NCI-H128 (cell line): Measurements from ENCODE around the gene PDIK1L.

Experiments used
- DNase-seq: peaks from one replicate; lab custom pipeline; 2025; ENCODE audit not compliant: unreplicated experiment; lab: John Stamatoyannopoulos, UW

Gene PDIK1L

DNA sequence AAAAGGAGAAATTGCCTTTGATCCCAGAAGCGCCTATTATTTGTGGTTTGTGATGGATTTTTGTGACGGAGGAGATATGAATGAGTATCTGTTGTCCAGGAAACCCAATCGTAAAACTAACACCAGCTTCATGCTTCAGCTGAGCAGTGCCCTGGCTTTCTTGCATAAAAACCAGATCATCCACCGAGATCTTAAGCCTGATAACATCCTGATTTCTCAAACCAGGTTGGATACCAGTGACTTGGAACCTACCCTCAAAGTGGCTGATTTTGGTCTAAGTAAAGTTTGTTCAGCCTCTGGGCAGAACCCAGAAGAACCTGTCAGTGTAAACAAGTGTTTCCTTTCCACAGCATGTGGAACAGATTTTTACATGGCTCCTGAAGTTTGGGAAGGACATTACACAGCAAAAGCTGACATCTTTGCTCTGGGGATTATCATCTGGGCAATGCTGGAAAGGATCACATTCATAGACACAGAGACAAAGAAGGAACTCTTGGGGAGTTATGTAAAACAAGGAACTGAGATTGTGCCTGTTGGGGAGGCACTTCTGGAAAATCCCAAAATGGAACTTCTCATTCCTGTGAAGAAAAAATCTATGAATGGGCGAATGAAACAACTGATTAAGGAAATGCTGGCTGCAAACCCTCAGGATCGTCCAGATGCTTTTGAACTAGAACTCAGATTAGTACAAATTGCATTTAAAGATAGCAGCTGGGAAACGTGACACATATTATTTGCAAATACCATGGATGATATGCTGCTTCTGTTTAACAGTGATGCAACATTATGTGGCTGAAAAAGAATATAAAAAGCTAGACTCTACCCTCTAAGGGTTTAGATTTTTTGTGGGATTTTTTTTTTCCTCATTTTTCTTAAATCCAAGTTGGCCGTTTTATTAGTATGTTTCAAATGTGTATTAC, 10.5 kb downstream of the PDIK1L start:
- no peak for DNase-seq

- DNase-seq = no peak
Observed at GRCh38 chr1:26122988-26123973, 11.7 kb downstream of the PDIK1L start.

DNA sequence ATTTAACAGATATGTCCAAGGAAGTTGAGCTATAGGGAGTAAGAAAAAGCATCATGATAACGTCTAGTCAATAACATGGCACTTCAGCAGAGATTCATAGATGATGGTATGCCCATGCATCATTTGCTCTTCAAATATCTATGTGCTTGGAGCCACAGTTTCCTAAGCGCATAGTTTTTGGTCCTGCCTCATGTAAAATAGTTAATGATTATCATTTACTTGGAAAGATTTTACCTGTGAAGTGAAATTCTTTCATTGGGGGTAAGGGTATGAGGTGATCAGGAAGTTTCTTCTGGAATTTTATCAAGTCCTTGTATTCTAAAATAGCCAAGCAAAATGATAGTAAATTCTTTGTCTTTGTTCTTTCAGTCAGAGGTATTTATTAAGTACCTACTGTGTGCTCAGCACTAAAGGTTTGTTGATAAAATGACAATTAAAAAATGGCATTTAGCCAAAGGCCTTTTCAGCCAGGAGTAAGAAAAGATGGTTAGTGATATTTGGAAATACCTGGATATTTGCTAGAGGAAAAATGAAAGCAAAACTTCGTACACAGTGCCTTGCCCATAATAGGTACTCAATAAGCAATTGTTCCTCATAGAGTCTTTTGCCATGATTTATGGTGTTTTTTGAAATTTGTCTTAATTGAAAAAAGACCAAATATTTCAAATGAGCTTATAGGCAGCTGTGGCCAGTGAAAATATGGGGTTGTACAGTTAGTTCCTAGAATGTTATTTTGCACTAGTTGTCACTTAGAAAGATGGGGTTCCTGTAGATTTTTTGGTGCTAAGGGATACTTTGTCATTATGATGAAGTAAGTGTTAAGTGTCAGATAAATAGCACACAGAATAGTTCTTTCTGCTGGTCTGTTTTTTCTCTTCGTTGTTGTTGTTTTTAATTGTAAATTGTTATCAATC, 13.1 kb downstream of the PDIK1L start:
- no peak for DNase-seq

DNA sequence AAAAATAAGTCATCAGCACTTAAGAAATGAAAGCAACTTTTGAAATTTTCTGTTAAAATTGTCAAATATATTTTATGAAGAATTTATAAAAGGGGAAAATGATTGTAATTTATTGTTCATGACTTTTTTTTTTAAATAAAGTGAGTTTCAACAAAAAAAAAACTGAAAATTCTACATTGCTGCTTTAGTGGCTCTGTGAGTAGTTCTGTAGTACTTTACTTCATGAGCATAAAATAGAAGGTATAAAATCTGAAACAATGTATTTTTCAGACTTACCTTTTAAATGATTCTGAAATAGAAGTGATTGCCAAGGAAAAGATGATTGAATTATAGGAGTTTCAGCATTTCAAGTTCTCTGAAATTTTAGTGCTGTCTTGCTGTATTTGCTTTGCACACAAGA, 13.8 kb downstream of the PDIK1L start:
- DNase-seq = no peak

- DNase-seq = no peak
Observed at GRCh38 chr1:26125946-26126320, 14.3 kb downstream of the PDIK1L start.

GRCh38 chr1:26126321-26127084, 14.9 kb downstream of the PDIK1L start:
- peak; percentile 66 for DNase-seq

- DNase-seq = no peak
Observed at GRCh38 chr1:26127235-26128163, 15.9 kb downstream of the PDIK1L start.

DNA sequence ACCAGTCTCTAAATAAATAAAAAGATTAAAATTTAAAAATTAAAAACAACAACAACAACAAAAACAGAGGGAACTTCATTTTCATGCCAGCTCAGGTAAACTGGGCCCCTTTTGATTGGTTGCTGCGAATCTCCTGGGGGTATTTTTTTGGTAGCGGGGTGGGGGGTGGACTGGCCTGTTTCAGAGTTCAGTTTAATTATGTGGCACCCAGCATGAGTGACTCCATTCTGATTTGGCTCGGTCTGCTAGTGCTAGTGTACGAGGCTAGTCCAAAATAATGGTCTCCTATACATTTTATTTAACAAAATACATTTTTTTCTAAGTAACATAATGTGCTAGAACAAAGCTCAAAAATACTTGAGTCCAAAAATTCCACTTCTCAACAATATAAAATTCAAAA, 18.2 kb downstream of the PDIK1L start:
- no peak for DNase-seq

DNA sequence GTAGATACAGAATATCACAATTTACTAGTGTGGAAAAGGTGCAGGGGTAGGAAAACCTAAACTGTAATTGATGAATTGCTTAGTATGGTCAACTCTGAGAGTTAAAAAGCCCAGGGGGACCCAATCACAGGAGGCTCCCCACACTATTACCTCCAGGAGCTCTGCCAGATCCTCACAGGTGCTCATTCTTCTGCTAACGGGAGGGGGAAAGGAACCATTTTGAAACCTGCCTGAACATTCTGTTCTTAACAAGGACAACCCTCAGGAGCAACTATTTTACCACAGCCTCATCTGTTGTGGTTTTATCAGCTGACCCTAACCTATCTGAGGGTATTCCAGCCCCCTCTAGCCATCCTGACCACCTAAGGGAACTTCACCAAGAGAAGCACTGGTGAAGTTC, 19.1 kb downstream of the PDIK1L start:
- DNase-seq = no peak

- DNase-seq = no peak
Observed at GRCh38 chr1:26132128-26132833, 20.7 kb downstream of the PDIK1L start.

DNA sequence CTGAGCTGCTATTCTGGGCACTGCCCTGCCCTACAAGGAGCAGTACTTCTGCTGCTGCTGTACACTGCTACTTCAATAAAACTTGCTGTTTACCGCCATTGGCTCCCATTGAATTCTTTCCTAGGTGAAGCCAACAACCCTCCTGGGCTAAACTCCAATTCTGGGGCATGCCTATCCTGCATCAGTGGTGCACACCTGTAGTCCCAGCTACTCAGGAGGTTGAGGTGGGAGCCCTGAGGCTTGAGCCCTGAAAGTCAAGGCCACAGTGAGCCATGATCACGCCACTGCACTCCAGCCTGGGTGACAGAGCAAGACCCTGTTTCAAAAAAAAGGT, 21.2 kb downstream of the PDIK1L start:
- DNase-seq = no peak

GRCh38 chr1:26134466-26134865, 22.8 kb downstream of the PDIK1L start:
- no peak for DNase-seq

GRCh38 chr1:26138974-26139558, 27.4 kb downstream of the PDIK1L start:
- DNase-seq = no peak

DNA sequence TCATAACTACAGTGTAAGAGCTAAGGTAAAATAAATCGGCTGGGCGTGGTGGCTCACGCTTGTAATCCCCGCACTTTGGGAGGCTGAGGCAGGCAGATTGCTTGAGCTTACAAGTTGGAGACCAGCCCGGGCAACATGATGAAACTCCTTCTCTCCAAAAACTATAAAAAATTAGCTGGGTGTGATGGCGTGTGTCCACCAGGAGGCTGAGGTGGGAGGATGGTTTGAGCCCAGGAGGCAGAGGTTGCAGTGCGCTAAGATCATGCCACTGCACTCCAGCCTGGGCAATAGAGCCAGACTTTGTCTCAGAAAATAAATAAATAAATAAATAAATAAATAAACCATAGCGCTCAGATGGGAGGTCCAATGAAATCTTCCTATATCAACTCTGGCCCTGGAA, 30.5 kb downstream of the PDIK1L start:
- no peak for DNase-seq

DNA sequence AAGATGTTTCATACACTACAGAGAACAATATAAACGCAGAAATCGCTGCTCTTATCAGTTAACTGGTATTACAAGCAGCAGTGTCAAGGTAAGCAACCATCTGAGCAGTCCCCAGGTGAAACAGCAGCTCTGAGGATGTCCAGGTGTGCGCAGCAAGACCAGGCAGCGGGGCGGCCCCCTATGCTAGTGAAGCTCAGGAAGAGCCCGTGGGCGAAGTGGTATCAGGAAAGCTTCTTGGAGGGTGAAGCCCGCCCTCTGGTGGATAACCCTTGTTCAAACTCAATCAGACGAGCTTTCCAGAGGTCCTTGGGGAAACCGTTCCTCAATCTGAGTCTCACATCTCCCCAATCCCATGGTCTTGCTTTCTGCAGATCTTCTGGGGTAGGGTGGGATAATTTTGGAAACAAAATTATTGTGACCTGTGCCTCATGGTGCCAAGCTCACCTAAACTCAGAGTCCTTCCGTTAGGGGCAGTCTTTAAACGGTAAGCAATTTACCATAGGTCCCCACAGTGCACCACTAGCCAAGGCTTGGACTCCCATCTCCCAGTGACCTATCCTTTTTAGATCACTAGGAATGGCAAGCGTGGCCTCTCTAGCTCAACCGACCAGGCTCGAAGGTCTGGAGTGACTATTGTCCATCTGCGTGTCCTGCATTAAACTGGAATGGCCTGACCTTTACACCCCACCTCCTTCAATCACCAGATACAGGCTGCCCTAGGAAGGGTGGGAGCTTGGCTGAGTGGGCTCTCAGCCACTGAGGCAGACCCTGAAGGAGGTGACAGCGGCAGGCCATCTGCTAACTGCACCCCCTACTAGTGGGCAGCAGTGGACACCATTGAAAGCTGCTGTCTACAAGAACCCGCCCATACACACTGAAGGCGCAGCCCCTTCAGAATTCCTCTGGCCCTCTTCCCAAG, 33.7 kb downstream of the PDIK1L start:
- peak; percentile 87 for DNase-seq

DNA sequence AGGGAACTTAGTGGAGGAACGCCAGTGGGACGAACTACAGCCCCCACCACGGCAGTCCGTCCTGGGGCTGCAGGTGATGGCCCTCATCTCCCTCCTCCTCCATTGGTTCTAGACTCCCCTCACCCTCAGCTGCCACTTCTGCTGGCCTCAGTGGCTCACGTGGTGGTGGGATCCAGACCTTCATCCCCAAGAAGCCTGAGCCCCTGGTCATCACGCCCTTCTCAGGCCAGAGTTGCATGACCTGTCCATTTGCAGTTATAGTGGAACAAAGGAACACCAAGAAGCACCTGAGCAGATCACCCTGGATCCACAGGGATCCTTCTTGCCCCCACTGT, 34.3 kb downstream of the PDIK1L start:
- no peak for DNase-seq

- DNase-seq = no peak
Observed at GRCh38 chr1:26148887-26149286, 37.3 kb downstream of the PDIK1L start.
